Right lobe of liver (tissue), 6 donors: ENCODE measurements around the gene PMVK. TPM values are rescaled to one million over a fixed set of nuclear protein-coding genes. Genes with fewer than 3 reads are reported as not detected.

Experiments
- ATAC-seq, 4 donors: fragments of 200-7000 bp; cut with Tn5 transposase; one replicate each; pipeline ENCODE4 v1.9.1; 2020; ENCODE audit warnings: mild to moderate bottlenecking in 4 of 4, moderate library complexity in 4 of 4
- DNase-seq, 3 donors: peaks; one replicate each; pipeline ENCODE4 v3.0.0-alpha.2; 2020
- H3K27ac ChIP-seq, 3 donors: fragments of 200-600 bp; one replicate each; pipeline ENCODE4 v1.8.0; 2022
- H3K27me3 ChIP-seq, 2 donors: fragments of 200-600 bp; one replicate each; pipeline ENCODE4 v1.8.0; 2022
- H3K36me3 ChIP-seq, 4 donors: fragments of 200-600 bp; sonication (generic) in 1 of 4; one replicate each; pipeline versions ENCODE4 v1.5.1 to v1.8.0; 2017 to 2022; ENCODE audit warnings: control low read depth in 1 of 4
- H3K4me1 ChIP-seq, 4 donors: fragments of 200-600 bp; sonication (generic) in 1 of 4; one replicate each; pipeline versions ENCODE4 v1.5.1 to v1.8.0; 2017 to 2022; ENCODE audit warnings: control low read depth in 1 of 4
- H3K4me3 ChIP-seq, 3 donors: fragments of 200-600 bp; one replicate each; pipeline ENCODE4 v1.8.0; 2022
- H3K9me3 ChIP-seq, 4 donors: fragments of 200-600 bp; sonication (generic) in 1 of 4; one replicate each; pipeline versions ENCODE4 v1.5.1 to v1.8.0; 2017 to 2022; ENCODE audit warnings: control low read depth in 1 of 4
- CTCF ChIP-seq, 4 donors: fragments of 200-600 bp in 3 of 4; fragments of 450-650 bp in 1 of 4; IDR thresholded peaks; one replicate each; pipeline versions ENCODE4 v1.5.1 to v1.8.0; 2016 to 2022; ENCODE audit warnings: antibody characterized with exemption in 4 of 4, mild to moderate bottlenecking in 2 of 4
- POLR2A ChIP-seq: fragments of 450-650 bp; IDR thresholded peaks from one replicate; pipeline ENCODE4 v1.6.1; 2017; ENCODE audit warnings: antibody characterized with exemption, mild to moderate bottlenecking
- WGBS: methylation state at CpG from one replicate; pipeline ENCODE4 v1.1.6; 2018; ENCODE audit warnings: low coverage, low lambda C conversion rate; ENCODE audit not compliant: insufficient coverage; ENCODE audit errors: missing lambda C conversion rate; 5-methylcytosine and 5-hydroxymethylcytosine counted together
- intact Hi-C, 2 donors: fragments of 100-400 bp; cut with DNase I; formaldehyde crosslinking; loops; one replicate each; pipeline versions ENCODE4 v1.11.2 to v1.14.1; 2022
- total RNA-seq, 6 experiments: library from RNA; depleted of rRNA in 2 of 6; stranded (reverse); fragments of >200 nt in 2 of 6; fragmentation: NEBNext Ultra II Directional in 3 of 6; extraction: Animal tissue kit (Norgen Biotek cat#: 25700) in 3 of 6; gene quantifications; one replicate each; pipeline versions ENCODE4 v1.1.0 to v1.2.4, GENCODE V29; 2016 to 2023
- donor health status: DM: no; HTN: yes; CAD: no.
- donor health status: DM: no; HTN: no; CAD: no.
- donor health status: DM: no; HTN: no; CAD: no.
- donor health status: DM: no; HTN: yes; CAD: no.
- donor health status: DM: no; HTN: yes; CAD: no.

PMVK gene
- total RNA-seq, 6 experiments from 2014 or later = 16.9 to 34.5 (median 29.2) TPM

- H3K4me3 ChIP-seq = no peak overlapping the region
Measured at GRCh38 chr1:154945962-154946850, 9.7 kb upstream of the PMVK start.

GRCh38 chr1:154945160-154945961, 8.8 kb upstream of the PMVK start:
- Histone ChIP-seq H3K4me1 (peaks cover 0 to 28% (median 9%) of the 10 kb centered on the region in 4 donors), H3K9me3 (no peaks in the 10 kb centered on the region), H3K27me3 (no peaks in the 10 kb centered on the region), H3K4me3 (no peak overlapping the region), H3K27ac (peak overlapping the region in 2 of 3 donors; percentile 70 to 86), H3K36me3 (peaks cover 0 to 7% (median 0%) of the 10 kb centered on the region in 4 donors)
- no peak for TF ChIP-seq CTCF (IDR thresholded peaks at IDR 0.05)
- TF ChIP-seq POLR2A = no peak
- ATAC-seq (no peak), DNase-seq (no peak)
- 41% methylated on average over 6 of the region's 15 CpGs for WGBS
- intact Hi-C loops = no loop called here

More at GRCh38 chr1:154945962-154946850, 9.7 kb upstream of the PMVK start:
- Histone ChIP-seq H3K27me3 (no peaks in the 10 kb centered on the region), H3K4me1 (peaks cover 0 to 28% (median 9%) of the 10 kb centered on the region in 4 donors), H3K36me3 (peaks cover 0 to 7% (median 0%) of the 10 kb centered on the region in 4 donors), H3K27ac (no peak overlapping the region), H3K9me3 (no peaks in the 10 kb centered on the region)
- TF ChIP-seq POLR2A (no peak), CTCF (IDR thresholded peaks at IDR 0.05) (no peak)
- no peak for DNase-seq
- intact Hi-C loops = no loop called here
- 87% methylated on average over 13 of the region's 17 CpGs for WGBS
- ATAC-seq = no peak

GRCh38 chr1:154944401-154945159, 8.1 kb upstream of the PMVK start:
- WGBS = 20% methylated on average over 8 of the region's 9 CpGs
- no peak for TF ChIP-seq POLR2A
- TF ChIP-seq CTCF (IDR thresholded peaks at IDR 0.05) = no peak
- Histone ChIP-seq H3K4me3 (no peak overlapping the region), H3K27me3 (no peaks in the 10 kb centered on the region), H3K9me3 (no peaks in the 10 kb centered on the region), H3K4me1 (peaks cover 0 to 28% (median 9%) of the 10 kb centered on the region in 4 donors), H3K27ac (peak overlapping the region; percentile 18 to 86 (median 70)), H3K36me3 (peaks cover 0 to 7% (median 0%) of the 10 kb centered on the region in 4 donors)
- DNase-seq (peak; percentile 50 to 83 (median 78)), ATAC-seq (peak; percentile 73 to 86 (median 80))
- intact Hi-C loops = no loop called here
